ENCODE results near the gene NHLH2.

NHLH2 gene

GRCh38 chr1:115797486-115797885, 43.4 kb downstream of the NHLH2 start:
- Histone ChIP-seq H3K27ac (ENCODE audit: low read depth, low read length) (no peak overlapping the region), H3K4me3 (ENCODE audit: low read depth, low read length) (no peak overlapping the region), H3K9ac (ENCODE audit: low read depth, low read length) (no peak overlapping the region), H3K27me3 (ENCODE audit: control insufficient read depth, insufficient read depth, low read length) (no peaks in the 10 kb centered on the region), H3K36me3 (ENCODE audit: control insufficient read depth, insufficient read depth, low read length) (no peaks in the 10 kb centered on the region), H3K4me1 (ENCODE audit: control insufficient read depth, insufficient read depth, low read length) (peaks cover 29% of the 10 kb centered on the region), H3K9me3 (ENCODE audit: control insufficient read depth, insufficient read depth, low read length) (no peaks in the 10 kb centered on the region)

GRCh38 chr1:115796897-115797296, 44.0 kb downstream of the NHLH2 start:
- no peak overlapping the region for H3K27ac ChIP-seq (ENCODE audit: low read depth, low read length)
- no peaks in the 10 kb centered on the region for H3K27me3 ChIP-seq (ENCODE audit: control insufficient read depth, insufficient read depth, low read length)
- H3K4me3 ChIP-seq (ENCODE audit: low read depth, low read length), result no peak overlapping the region
- no peaks in the 10 kb centered on the region for H3K36me3 ChIP-seq (ENCODE audit: control insufficient read depth, insufficient read depth, low read length)
- H3K9ac ChIP-seq (ENCODE audit: low read depth, low read length), result no peak overlapping the region
- H3K4me1 ChIP-seq (ENCODE audit: control insufficient read depth, insufficient read depth, low read length), result peaks cover 29% of the 10 kb centered on the region
- no peaks in the 10 kb centered on the region for H3K9me3 ChIP-seq (ENCODE audit: control insufficient read depth, insufficient read depth, low read length)

- no peak overlapping the region for H3K4me3 ChIP-seq (ENCODE audit: low read depth, low read length)
- no peaks in the 10 kb centered on the region for H3K9me3 ChIP-seq (ENCODE audit: control insufficient read depth, insufficient read depth, low read length)
- H3K27me3 ChIP-seq (ENCODE audit: control insufficient read depth, insufficient read depth, low read length), result no peaks in the 10 kb centered on the region
- H3K4me1 ChIP-seq (ENCODE audit: control insufficient read depth, insufficient read depth, low read length), result peaks cover 29% of the 10 kb centered on the region
- no peak overlapping the region for H3K27ac ChIP-seq (ENCODE audit: low read depth, low read length)
- H3K9ac ChIP-seq (ENCODE audit: low read depth, low read length), result no peak overlapping the region
- no peaks in the 10 kb centered on the region for H3K36me3 ChIP-seq (ENCODE audit: control insufficient read depth, insufficient read depth, low read length)
These were observed 44.9 kb downstream of the NHLH2 start for GRCh38 chr1:115796036-115796435.

- Histone ChIP-seq H3K36me3 (ENCODE audit: control insufficient read depth, insufficient read depth, low read length) (no peaks in the 10 kb centered on the region), H3K9me3 (ENCODE audit: control insufficient read depth, insufficient read depth, low read length) (no peaks in the 10 kb centered on the region), H3K4me1 (ENCODE audit: control insufficient read depth, insufficient read depth, low read length) (peaks cover 32% of the 10 kb centered on the region), H3K27ac (ENCODE audit: low read depth, low read length) (no peak overlapping the region), H3K9ac (ENCODE audit: low read depth, low read length) (no peak overlapping the region), H3K27me3 (ENCODE audit: control insufficient read depth, insufficient read depth, low read length) (no peaks in the 10 kb centered on the region), H3K4me3 (ENCODE audit: low read depth, low read length) (no peak overlapping the region)
These were observed 45.8 kb downstream of the NHLH2 start for GRCh38 chr1:115794976-115795639.

GRCh38 chr1:115793162-115793561, 47.8 kb downstream of the NHLH2 start:
- Histone ChIP-seq H3K4me3 (ENCODE audit: low read depth, low read length) (no peak overlapping the region), H3K9me3 (ENCODE audit: control insufficient read depth, insufficient read depth, low read length) (no peaks in the 10 kb centered on the region), H3K9ac (ENCODE audit: low read depth, low read length) (no peak overlapping the region), H3K27me3 (ENCODE audit: control insufficient read depth, insufficient read depth, low read length) (no peaks in the 10 kb centered on the region), H3K4me1 (ENCODE audit: control insufficient read depth, insufficient read depth, low read length) (peaks cover 32% of the 10 kb centered on the region), H3K36me3 (ENCODE audit: control insufficient read depth, insufficient read depth, low read length) (no peaks in the 10 kb centered on the region), H3K27ac (ENCODE audit: low read depth, low read length) (no peak overlapping the region)

GRCh38 chr1:115791816-115792215, 49.1 kb downstream of the NHLH2 start:
- H3K9ac ChIP-seq (ENCODE audit: low read depth, low read length), result no peak overlapping the region
- no peak overlapping the region for H3K27ac ChIP-seq (ENCODE audit: low read depth, low read length)
- H3K4me3 ChIP-seq (ENCODE audit: low read depth, low read length), result no peak overlapping the region
- H3K4me1 ChIP-seq (ENCODE audit: control insufficient read depth, insufficient read depth, low read length), result peaks cover 23% of the 10 kb centered on the region
- no peaks in the 10 kb centered on the region for H3K9me3 ChIP-seq (ENCODE audit: control insufficient read depth, insufficient read depth, low read length)
- H3K36me3 ChIP-seq (ENCODE audit: control insufficient read depth, insufficient read depth, low read length), result no peaks in the 10 kb centered on the region
- no peaks in the 10 kb centered on the region for H3K27me3 ChIP-seq (ENCODE audit: control insufficient read depth, insufficient read depth, low read length)

GRCh38 chr1:115790846-115791245, 50.1 kb downstream of the NHLH2 start:
- H3K4me1 ChIP-seq (ENCODE audit: control insufficient read depth, insufficient read depth, low read length), result peaks cover 16% of the 10 kb centered on the region
- no peak overlapping the region for H3K4me3 ChIP-seq (ENCODE audit: low read depth, low read length)

GRCh38 chr1:115790356-115790755, 50.6 kb downstream of the NHLH2 start:
- H3K36me3 ChIP-seq (ENCODE audit: control insufficient read depth, insufficient read depth, low read length), result no peaks in the 10 kb centered on the region
- no peak overlapping the region for H3K27ac ChIP-seq (ENCODE audit: low read depth, low read length)
- no peaks in the 10 kb centered on the region for H3K9me3 ChIP-seq (ENCODE audit: control insufficient read depth, insufficient read depth, low read length)
- no peak overlapping the region for H3K9ac ChIP-seq (ENCODE audit: low read depth, low read length)
- H3K4me1 ChIP-seq (ENCODE audit: control insufficient read depth, insufficient read depth, low read length), result peaks cover 12% of the 10 kb centered on the region
- H3K4me3 ChIP-seq (ENCODE audit: low read depth, low read length), result no peak overlapping the region
- H3K27me3 ChIP-seq (ENCODE audit: control insufficient read depth, insufficient read depth, low read length), result no peaks in the 10 kb centered on the region

More at GRCh38 chr1:115790846-115791245, 50.1 kb downstream of the NHLH2 start:
- H3K27me3 ChIP-seq (ENCODE audit: control insufficient read depth, insufficient read depth, low read length), result no peaks in the 10 kb centered on the region
- no peaks in the 10 kb centered on the region for H3K36me3 ChIP-seq (ENCODE audit: control insufficient read depth, insufficient read depth, low read length)
- no peak overlapping the region for H3K27ac ChIP-seq (ENCODE audit: low read depth, low read length)
- no peak overlapping the region for H3K9ac ChIP-seq (ENCODE audit: low read depth, low read length)
- H3K9me3 ChIP-seq (ENCODE audit: control insufficient read depth, insufficient read depth, low read length), result no peaks in the 10 kb centered on the region

Measured in HUES48 (cell line).